Vagina (tissue), 2 donors: Measurements from ENCODE around the gene CACNA1I.

Source experiments
- POLR2AphosphoS5 ChIP-seq, 2 donors: sonication (generic); formaldehyde crosslinking; IDR thresholded peaks; one replicate each; pipeline ENCODE4 v1.9.0; 2017; ENCODE audit warnings: antibody characterized with exemption in 2 of 2, mild to moderate bottlenecking in 2 of 2, low read depth in 1 of 2; ENCODE audit not compliant: insufficient read depth in 1 of 2
- TF ChIP-seq, protein P1 (sequence below), 3 experiments: fragments of 450-650 bp in 2 of 3; fragments of 200-600 bp in 1 of 3; sonication (generic) in 1 of 3; IDR thresholded peaks; one replicate each; pipeline ENCODE4 v1.5.1; 2017 to 2019; ENCODE audit warnings: antibody characterized with exemption in 3 of 3, mild to moderate bottlenecking in 2 of 3, moderate library complexity in 2 of 3

DNA sequence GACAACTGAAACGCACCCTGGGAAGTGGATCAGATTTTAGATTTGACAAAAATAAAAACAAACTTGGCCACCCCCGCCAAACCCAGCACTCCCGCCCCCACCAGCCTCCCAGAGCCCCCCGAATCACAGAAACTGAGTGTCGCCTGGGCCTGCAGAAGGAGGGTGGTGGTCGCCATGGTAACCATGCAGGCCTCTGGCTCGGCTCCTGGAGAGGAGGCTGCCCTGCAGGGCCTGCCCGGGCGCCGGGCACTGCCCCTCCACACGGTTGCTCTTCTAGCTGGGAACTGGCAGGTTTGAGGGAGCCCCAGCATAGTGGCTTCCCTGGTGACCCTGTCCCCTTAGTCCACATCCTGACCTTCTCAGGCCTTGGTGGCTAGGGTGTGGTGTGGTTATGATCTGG, 19.3 kb downstream of the CACNA1I start:
- TF ChIP-seq, protein P1, sequence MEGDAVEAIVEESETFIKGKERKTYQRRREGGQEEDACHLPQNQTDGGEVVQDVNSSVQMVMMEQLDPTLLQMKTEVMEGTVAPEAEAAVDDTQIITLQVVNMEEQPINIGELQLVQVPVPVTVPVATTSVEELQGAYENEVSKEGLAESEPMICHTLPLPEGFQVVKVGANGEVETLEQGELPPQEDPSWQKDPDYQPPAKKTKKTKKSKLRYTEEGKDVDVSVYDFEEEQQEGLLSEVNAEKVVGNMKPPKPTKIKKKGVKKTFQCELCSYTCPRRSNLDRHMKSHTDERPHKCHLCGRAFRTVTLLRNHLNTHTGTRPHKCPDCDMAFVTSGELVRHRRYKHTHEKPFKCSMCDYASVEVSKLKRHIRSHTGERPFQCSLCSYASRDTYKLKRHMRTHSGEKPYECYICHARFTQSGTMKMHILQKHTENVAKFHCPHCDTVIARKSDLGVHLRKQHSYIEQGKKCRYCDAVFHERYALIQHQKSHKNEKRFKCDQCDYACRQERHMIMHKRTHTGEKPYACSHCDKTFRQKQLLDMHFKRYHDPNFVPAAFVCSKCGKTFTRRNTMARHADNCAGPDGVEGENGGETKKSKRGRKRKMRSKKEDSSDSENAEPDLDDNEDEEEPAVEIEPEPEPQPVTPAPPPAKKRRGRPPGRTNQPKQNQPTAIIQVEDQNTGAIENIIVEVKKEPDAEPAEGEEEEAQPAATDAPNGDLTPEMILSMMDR (IDR thresholded peaks at IDR 0.05), result no peak
- TF ChIP-seq POLR2AphosphoS5 (IDR thresholded peaks at IDR 0.05; ENCODE audit: insufficient read depth in 1 of 2, low read depth in 1 of 2), result no peak
